GM18867 (cell line): ENCODE results near the gene PLA2G4E.

Experiments
- ATAC-seq: cut with Tn5 transposase; IDR thresholded peaks from one replicate; pipeline ENCODE4 v1.9.1; 2021; ENCODE audit warnings: mild to moderate bottlenecking, moderate library complexity; ENCODE audit not compliant: unreplicated experiment

PLA2G4E gene

DNA sequence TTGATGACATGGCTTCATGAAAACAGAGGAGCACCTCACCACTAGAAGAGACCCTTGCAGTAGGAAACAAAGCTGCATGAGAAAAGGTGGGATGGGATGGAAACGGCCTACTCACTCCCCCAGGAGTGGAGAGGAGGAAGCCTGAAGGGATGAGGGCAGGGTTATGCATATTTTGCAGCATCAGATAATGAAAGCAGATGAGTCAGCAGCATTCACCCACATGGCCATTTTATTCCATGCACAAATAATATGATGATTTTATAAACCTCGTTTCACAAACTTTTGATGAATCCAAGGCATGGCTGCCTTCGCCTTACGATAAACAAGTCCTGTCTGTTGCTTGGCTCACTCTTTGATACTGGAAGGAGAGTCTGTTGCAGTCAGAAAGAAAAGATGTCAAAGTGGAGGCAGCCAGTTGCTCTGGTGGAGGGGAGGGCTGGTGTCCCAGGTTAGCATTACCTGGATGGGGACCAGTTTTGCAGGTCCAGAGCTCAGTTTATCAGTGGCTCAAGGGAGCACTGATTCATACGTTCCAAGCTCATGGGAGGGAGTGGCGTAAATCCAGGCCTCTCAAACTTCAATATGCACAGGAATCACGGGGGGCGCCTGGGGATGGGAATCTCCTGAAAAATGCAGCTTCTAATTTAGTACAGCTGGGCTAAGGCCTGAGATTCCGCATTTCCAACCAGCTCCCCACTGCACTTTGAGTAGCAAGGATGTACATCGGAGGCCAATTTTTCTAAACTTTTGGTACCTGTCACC is 39.3 kb downstream of the PLA2G4E start:
- no peak for ATAC-seq

DNA sequence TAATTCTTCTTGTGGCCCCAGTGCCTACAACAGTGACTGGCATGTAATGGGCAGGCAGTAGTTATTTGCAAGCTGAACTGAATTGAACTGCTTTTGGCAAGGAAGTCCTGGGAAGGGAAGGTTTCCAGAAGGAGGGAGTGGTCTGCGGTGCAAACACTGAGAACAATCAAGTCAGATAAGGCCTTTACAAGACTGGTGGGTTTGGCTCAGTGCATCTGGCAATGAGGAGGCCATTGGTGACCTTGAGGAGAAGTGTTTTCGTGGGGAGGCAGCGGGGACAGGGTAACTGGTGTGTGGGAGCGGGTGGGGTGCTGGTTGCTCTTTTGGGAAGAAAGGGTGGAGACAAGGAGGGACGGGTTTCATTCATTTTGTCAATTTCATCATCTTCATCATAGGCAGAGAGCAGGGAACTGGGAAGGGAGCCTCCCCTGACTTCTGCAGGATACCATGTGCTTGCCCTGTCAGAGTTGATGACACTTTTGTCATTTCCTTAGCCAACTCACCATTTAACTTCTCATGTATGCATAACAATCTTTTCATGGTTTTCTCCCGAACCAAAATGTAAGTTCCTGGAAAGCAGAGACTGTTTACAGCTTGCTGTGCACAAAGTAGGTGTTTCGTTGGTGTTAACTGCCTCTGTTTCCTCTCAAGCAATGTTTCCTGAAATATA is 40.1 kb downstream of the PLA2G4E start:
- no peak for ATAC-seq

DNA sequence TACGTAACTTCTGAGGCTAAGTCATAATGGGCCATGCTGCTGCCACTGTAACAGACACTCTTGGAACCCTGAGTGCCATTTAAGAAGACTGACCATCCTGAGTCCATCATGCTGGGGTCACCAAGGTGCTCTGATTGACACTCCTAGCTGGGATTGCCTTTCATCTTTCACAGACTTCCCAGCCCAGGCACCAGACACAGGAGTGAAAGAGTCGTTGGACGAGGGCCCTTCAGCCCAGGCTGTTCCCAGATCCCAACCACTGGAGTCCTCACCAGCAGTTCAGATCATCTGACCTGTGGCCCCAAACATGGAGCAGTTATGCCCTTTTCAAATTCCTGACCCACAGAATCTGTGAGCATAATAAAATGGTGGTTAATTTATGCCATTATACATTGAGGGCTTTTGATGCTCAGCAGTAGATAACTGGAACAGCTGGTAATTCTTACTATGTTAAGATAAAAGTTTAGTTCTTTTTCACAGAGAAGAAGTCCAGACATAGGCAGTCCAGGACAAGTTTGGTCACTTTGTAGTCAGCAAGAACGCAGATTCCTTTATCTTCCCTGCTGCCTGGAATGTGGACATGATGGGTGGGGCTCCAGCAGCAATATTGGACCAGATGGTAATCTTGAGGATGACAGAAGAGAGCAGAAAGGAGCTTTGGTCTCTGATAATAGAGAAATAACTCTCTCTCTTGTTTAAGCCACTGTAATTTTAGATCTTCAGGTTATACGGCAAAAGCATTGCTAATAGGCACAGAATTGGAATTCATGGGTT is 41.2 kb downstream of the PLA2G4E start:
- ATAC-seq = no peak

DNA sequence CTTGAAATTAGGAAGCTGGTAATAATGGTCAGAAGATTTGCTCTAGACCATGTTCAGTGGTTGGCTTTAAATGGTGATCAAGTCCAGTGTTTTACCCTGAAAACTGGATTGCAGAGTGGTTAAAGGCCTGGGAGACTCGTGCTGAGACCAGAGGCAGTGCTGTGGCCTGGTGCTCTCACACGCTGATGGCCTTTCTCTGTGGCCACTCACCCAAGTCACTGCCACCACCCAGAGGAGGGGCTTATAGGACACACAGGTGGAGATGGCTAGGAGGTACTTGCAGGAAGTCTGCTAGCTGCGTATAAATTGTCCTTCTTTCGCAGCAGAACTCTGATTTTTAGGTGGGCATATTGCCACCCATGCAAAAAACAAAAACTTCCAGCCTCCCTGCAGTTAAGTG is 42.3 kb downstream of the PLA2G4E start:
- ATAC-seq = no peak

DNA sequence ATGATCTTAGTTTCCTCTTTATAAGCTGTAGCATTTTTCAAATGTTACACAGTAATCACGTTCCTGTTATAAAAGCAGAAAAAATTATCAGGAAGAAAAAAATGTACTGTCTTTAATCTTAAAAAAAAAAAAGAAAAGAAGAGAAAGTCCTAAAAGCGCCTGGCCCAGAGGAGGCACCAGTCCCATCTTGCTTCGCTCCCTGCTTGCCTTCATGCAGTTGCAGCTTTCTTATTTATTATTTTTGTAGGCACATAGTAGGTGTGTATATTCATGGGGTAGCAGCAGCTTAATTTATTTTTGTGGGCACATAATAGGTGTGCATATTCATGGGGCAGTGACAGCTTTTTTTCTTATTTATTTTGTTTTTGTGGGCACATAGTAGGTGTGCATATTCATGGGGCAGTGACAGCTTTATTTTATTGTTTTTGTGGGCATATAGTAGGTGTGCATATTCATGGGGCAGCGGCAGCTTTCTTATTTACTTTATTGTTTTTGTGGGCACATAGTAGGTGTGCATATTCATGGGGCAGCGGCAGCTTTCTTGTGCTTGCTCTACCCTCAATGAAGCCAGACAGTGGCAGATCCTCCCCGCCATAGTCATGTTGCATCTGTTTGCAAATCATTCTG is 43.0 kb downstream of the PLA2G4E start:
- no peak for ATAC-seq

DNA sequence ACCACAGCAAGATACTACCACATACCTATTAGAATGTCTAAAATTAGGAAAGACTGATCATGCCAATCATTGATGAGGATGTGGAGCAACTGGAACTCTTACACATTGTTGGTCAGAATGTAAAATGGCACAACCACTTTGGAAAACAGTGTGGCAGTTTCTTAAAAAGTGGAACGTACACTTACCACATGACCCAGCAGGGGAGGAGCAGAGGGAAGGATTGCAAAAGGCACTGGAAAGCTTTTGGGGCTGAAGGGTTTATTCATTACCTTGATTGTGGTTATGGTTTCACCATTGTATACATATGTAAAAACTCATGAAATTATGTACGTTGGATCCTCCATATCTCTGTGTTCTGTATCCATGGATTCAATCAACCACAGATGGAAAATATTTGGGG is 45.2 kb downstream of the PLA2G4E start:
- ATAC-seq = no peak

DNA sequence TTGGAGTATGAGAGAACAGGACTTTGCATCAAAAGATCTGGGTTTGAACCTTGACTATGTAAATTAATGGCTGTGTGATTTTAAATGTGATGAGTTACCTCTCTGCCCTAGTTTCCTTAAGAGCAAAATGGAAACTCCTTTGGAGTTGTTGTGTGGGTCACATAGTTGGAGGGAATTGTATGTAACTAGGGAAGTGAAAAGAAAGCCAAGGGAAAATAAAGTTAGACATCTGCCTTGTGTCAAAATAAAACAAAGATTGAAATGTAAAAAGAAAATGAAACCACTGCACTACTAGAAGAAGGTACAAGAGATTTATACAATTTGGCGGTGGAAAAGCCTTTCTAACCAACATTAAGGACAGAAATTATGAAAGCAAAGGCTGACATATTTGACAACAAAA is 46.8 kb downstream of the PLA2G4E start:
- no peak for ATAC-seq

DNA sequence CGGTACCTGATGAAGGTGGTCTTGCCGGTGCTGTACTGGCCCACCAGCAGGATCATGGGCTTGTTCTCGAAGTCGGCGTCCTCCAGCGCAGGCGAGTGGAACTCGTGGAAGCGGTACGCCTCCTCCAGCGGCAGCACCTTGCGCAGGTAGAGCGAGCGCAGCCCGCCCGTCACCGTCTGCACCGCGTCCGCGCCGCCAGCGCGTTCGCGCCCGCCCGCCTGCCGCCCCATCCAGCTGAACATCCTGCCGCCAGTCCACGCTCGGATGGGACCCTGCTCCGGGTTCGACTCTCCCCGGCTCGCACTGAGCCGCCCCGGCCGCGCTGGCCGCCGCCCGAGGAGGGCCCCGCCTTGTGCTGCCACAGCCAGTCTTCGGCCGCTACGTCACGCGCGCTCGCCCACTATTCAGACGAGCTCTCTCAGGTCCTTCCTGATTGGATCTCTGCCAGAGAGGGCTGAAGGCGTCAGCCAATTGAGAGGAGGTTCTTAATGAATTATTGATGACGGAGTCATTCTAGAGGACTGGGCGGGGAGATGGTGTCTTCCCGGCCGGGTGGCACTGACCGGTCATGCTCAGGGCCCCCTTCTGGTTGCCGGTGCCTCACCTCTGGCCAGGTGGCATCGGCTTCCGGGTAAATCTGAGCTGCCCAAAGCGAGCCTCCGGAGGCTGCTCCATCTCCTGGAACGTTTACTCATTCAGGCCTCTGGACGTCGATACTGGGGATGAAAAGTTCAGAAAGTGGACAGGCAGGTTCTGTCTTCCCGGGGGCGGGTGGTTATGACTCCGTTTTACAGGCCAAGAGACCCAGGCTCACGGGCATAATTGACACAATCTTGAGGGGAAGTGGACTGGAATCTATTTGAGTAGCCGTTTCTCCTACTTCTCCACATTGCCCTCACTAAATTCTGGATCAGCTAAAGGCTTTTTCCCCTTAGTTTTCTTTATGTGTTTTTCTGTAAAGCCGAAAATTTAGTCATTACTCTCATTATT is 48.3 kb downstream of the PLA2G4E start, which contains the start of gene EHD4:
TSS of gene EHD4 (minus strand) at position 305 of the 990 bp plus-strand sequence. CDS start at position 242, 63 bp downstream.
- peak; percentile 82 for ATAC-seq

DNA sequence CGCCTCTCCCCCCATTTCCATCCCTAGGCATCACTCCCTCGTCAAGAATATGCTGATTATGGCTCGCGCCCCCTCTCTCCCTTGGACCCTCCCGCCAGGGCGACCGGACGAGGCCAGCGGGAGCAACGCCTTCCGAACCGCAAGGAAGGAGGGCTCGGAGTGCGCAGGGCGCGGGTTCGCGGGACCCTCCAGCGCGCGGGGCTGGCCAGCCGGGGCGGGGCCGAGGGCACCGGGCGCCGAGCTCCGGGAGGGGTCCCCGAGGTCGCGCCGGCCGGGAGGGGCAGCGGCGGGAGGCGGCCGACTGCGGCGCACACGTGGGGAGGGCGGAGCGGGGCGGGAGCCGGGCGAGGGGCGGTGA is 49.0 kb downstream of the PLA2G4E start:
- ATAC-seq = peak; percentile 21

DNA sequence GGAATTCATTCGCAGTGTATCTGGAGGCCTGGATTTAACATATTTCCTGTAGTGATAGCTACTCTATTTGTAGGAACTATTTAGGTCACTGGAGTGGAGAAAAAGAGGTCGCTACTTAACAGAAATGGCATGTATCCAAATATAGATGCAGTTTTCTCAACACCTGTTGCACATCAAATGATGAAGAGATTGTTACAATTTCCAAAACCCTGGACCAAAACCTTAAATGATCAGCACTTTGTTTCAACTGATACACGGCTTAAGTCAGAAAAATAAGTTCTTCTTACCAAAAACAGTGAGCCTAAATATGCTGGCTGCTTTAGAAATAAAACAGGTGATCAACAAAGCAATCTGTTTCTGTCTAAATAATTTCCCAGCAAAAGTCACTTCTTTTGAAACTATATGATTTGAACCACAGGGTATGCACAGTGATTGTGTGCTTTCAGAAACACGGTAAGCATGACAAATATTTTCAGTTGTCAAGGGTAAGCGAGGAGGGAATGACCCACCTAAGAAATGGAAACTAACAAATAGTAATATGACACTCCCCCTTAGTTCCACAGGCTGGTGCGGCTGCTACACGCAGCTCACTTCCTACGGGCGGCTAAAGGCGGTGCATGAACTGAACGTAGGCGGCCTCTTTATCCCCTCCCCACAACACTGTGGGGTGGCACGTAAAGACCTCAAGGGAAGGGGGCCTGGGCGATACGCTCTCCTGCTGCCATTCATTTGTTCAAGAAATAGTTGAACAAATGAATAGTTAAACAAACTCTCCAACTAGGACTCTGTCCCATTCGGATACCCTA is 49.5 kb downstream of the PLA2G4E start:
- peak; percentile 50 for ATAC-seq

DNA sequence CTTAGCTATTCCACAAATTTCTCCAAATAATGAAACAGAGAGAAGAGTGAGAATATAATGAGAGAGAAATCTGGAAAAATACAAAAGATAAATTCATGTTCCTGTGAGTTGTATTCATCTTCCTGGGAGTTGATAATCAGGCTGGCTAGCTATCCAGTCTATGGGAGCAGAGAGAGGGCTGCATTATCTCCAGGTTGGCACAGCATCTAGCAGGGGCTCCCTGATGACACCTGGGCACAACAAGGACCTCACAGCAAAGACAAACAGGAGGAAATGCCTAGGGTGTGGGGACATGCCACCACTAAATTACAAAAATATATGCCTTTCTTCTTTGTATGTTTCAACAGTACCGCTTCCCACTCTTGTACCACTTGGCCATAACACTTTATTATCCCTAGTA is 50.4 kb downstream of the PLA2G4E start:
- ATAC-seq = no peak

DNA sequence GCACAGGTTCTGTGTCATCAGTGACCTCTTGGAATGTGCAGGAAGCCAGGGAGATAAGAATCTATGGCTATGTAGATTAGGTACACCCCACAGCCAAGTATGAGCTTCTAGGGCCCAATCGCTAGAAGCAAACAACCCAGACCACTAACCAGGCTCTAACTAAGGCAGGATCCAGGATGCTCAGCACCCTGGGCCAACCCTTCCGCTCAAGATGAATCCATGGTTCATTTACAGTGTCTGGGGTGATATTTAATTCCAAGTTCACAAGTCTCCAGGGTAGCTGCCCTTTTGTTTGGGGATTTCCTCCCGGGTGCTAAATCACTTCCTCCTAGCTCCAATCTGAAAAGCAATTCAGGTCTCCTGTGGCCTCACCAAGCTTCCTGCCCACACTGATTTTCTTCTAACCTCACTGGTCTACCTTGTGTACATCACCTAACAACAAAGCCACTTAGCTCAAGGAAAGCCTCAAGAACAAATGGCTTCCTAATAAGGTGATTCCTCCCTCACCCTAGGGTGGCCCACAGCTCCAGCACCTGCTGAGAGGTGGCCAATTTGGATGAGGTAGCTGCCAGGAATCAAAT is 50.9 kb downstream of the PLA2G4E start:
- ATAC-seq = no peak

DNA sequence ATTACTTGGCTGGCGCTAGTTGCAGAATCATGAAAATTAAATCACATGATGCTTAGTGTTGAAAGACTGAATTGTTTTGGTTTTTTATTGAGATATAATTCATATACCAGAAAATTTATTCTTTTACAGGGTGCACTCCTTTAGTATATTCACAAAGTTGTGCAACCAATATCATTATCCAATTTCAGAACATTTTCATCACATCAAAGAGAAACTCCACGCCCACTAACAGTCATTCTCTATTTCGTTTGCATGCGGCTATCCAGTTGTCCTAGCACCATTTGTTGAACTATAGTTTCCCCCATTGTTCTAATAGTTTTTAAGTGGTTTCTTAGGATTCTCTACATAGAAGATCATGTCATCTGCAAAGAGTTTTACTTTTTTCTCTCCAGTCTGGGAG is 52.1 kb downstream of the PLA2G4E start:
- ATAC-seq = no peak

DNA sequence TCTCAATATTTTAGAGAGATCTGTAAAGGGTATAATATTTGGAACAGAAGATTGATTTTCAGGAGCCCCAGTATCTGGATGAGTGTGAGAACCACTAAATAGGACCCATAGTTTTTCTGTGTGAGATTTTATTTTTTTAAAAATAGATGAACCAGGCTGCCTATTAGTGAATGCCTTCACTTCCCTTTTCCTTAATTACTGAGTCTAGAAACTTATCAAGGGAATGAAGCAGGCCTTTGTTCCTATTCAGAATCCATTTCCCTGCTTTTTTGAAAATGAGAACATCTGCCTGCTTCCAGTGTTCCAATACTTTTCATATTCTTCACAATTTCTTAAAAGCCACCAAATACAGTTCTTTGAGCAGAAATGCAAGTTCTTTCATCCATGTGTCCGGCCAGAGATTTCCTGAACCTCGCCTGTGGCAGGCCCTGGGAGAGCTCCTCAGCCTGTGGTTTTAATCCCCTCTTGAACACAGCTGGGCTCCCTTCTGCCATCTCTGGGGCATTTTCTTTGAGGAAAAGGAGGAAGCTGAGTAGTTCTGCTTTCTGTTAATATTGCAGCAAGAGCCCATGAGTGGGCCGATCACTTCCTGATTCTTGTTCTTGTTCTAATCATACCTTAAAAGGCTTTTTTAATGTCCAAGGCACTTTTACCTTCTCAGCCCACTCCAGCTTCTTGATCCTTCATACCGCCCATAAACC is 53.2 kb downstream of the PLA2G4E start:
- no peak for ATAC-seq

DNA sequence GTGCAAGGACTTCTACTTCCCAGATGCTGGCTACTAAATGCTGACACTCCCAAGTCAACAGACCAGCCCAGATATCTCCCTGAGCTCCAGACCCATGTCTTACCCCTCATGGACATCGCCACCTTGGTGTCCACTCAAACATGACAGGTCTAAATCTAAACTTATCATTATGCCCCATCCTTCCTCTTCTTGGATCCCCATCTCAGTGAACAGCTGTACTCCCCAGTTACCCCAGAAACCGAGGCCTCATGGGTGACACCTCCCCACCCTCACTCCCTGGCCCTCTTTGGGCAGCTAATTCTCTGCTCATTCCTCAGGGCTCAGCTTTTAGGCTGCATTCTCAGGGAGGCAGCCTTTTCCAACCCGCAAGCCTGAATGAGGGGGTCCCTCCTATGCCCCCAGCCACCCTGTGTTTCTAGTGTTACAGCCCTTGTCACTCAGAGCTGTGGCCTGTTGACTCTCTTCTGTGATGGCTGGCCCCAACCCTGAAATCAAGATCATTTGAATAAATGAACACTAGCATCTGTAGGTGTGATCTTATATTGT is 53.8 kb downstream of the PLA2G4E start:
- no peak for ATAC-seq

DNA sequence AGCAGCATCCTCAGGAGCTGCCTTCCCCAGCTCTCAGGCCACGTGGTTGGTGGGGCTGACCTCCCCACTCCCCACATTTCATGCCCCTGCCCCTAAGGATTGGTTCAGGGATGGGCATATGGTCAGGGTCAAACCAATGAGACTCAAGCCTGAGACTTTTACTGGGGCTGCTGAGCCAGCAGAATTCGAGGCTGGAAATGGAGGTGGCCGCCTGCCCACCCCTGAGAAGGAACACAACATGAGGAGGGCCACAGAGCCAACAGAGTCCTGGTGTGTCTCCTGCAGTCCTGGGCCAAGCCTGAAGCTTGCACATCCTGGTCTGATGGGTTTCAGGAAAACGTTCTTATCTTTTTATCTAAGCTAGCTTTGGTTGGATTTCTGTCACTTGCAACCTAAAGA is 54.4 kb downstream of the PLA2G4E start:
- ATAC-seq = no peak

DNA sequence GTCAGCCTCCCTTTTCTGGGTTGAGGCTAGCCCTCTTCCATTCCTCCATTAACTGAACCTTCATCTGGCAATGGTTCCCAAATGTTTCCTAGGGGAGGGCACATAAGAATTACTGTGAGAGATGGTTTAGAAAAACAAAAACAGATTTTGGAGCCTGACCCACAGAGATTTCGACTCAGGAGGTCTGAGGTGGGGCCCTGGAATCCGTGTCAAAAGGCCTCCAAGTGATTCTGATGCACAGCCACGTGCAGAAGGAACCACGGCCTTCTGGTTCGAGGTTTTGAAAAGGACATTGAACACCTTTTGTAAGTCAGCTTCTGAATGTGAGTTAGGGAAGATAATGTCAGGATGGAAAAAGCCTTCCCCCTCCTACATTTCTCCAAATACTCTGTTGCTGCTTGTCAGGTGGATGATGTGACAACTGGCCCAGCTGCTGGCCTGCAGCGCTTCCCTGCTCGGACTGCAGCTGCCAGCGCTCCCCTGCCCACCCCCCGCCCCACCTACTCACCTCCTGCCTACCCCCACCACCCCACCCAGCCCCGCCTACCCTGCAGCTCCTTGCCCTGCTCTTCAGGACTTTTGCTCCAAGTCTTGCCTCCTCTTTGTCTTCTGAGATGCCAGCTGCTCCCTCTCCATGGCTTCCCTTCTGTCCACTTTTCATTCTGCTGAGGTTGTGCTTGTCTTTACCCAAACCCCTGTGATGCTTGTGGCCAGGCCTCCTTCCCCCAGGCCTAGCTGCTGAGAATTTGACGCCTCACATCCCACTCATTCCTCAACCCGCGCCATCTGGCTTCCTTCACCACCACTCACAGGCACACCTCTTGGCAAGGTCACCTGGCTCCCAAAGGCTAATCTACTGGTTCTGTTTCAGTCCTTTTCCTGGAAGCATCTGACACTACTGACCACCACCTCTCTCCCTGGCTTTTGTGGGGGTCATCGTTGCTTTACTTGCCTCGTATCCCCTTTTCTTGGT is 55.1 kb downstream of the PLA2G4E start:
- ATAC-seq = no peak
